Measurements from ENCODE around the gene GATA6. TPM values are rescaled to one million over a fixed set of nuclear protein-coding genes. Genes with fewer than 3 reads are reported as not detected.
A peak's percentile ranks its signal among the peaks of the same experiment; 100 is the strongest.
"Not testable (repeated sequence)": the region's sequence is repeated elsewhere in the genome, so short reads cannot be mapped to it uniquely, and the experiment has no call there.

GATA6 gene
- total and polyA plus RNA-seq, 7 donors = 2.5 to 16.2 (median 13.6) TPM

DNA sequence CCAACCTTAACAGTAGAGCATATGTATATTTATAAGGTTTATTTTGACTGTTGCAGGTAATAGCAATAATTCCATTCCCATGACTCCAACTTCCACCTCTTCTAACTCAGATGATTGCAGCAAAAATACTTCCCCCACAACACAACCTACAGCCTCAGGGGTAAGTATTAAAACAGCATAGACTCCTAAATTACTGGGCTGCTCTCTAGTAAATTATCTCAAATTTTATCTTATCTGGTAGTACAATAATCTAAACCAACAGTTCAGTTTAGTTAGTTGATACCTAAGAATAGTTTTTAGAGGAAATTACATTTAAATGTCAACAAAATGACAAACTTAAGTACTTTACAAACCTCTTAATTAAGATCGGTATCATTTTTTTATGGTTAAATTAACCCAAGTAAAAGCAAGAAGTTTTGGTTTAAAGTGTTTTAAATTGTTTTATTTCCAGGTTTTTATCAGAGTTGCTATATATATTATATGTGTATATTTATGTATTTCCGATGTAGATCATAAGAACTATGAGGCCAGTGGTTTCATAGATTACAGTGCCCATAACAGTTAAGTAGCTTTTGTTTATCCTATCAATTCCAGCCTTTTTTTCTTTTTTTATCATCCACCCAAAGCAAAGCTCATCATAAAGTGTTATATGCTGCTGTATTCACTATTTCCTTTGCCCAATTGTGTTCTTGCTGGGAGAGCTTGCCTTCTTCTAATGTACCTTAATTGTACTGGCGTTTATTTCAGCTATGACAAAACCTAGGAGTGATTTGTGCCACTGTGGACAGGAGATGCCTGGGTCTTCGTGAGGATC is 13.7 kb downstream of the GATA6 start:
- Histone ChIP-seq H3K4me1 (no peaks in the 10 kb centered on the region), H3K27ac (peak overlapping the region in 1 of 4 donors; percentile 83), H3K36me3 (peaks cover 0 to 15% (median 0%) of the 10 kb centered on the region in 4 donors), H3K4me3 (no peak overlapping the region), H3K9me3 (no peaks in the 10 kb centered on the region), H3K27me3 (peaks cover 0 to 2% (median 0%) of the 10 kb centered on the region in 3 donors)
- intact Hi-C loops (cut with DNase I) = no loop called here
- TF ChIP-seq EP300 (IDR thresholded peaks at IDR 0.05) (no peak), POLR2A (IDR thresholded peaks at IDR 0.05) (no peak), POLR2AphosphoS5 (IDR thresholded peaks at IDR 0.05) (no peak)
- TF ChIP-seq, protein P1, sequence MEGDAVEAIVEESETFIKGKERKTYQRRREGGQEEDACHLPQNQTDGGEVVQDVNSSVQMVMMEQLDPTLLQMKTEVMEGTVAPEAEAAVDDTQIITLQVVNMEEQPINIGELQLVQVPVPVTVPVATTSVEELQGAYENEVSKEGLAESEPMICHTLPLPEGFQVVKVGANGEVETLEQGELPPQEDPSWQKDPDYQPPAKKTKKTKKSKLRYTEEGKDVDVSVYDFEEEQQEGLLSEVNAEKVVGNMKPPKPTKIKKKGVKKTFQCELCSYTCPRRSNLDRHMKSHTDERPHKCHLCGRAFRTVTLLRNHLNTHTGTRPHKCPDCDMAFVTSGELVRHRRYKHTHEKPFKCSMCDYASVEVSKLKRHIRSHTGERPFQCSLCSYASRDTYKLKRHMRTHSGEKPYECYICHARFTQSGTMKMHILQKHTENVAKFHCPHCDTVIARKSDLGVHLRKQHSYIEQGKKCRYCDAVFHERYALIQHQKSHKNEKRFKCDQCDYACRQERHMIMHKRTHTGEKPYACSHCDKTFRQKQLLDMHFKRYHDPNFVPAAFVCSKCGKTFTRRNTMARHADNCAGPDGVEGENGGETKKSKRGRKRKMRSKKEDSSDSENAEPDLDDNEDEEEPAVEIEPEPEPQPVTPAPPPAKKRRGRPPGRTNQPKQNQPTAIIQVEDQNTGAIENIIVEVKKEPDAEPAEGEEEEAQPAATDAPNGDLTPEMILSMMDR (IDR thresholded peaks at IDR 0.05) = no peak
- WGBS, 2 donors = 17 to 66% methylated on average over 4 of the region's 4 CpGs
- DNase-seq = no peak

DNA sequence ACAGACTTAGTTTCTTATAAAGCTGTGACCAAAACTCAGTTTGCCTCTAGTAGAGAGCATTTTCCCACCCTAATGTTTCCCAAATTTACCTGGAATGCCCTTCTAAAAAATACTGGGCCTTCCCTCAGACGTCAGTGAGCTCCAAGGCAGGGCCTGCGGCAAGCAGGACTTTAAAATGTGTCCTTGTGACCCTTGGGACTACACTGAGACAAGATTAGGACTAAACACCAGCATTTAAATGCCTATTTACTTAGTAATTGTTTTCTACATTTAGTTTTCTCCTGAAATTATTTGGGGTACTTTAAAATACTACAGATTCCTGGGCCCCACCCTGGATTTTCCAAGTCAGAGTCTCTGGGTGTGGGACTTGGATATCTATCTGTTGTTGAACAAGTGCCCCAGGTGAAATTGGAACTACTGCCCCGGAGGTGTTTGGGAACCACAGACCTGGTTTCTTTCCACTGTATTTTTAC is 14.3 kb downstream of the GATA6 start:
- Histone ChIP-seq H3K4me1 (no peaks in the 10 kb centered on the region), H3K36me3 (peaks cover 0 to 15% (median 0%) of the 10 kb centered on the region in 4 donors), H3K27me3 (no peaks in the 10 kb centered on the region), H3K4me3 (no peak overlapping the region), H3K27ac (peak overlapping the region in 1 of 4 donors; percentile 83), H3K9me3 (no peaks in the 10 kb centered on the region)
- no peak for TF ChIP-seq EP300 (IDR thresholded peaks at IDR 0.05)
- DNase-seq = no peak
- 22 to 71% methylated on average over 3 of the region's 3 CpGs for WGBS, 2 donors
- intact Hi-C loops (cut with DNase I) = no loop called here

DNA sequence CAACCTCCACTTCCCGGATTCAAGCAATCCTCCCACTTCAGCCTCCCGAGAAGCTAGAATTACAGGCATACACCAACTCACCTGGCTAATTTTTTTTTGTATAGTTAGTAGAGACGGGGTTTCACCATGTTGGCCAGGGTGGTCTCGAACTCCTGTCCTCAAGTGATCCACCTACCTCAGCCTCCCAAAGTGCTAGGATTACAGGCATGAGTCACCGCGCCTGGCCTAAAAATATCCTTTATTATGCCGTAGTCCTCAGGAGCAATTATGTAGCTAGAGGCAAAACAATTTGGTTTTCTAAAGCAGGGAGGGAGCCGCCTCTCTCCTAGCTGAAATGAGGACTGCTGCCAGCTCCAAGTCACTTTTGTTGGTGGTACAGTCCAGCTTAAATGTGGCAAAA is 15.2 kb downstream of the GATA6 start:
- DNase-seq; H3K27me3 ChIP-seq; H3K4me1 ChIP-seq; H3K4me3 ChIP-seq; H3K9me3 ChIP-seq; intact Hi-C loops (cut with DNase I): not testable (repeated sequence)
- WGBS, 2 donors = 49 to 80% methylated on average over 8 of the region's 8 CpGs
- Histone ChIP-seq H3K27ac (peak overlapping the region in 1 of 4 donors; percentile 83), H3K36me3 (peaks cover 0 to 15% (median 0%) of the 10 kb centered on the region in 4 donors)

DNA sequence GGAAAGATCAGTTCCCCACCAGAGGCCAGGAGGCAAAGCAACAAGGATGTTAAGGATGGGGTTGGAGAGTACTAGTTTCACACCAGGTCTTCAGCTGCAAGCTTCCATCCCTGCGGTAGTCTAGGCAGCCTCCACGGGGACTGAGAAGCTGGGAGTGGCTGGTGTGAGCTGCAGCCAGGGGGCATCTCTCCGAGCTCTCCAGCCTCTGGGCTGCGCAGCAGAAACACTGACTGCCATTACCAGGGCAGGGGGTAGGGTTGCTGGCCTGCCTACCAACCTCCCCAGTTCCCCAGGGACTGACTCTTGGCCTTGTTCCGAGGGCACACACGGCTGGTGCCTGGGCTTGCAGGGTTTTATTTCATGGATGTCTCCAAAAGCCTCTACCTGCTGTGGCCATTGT is 15.9 kb downstream of the GATA6 start:
- Histone ChIP-seq H3K9me3 (no peaks in the 10 kb centered on the region), H3K36me3 (peaks cover 0 to 15% (median 0%) of the 10 kb centered on the region in 4 donors), H3K4me3 (no peak overlapping the region), H3K4me1 (peaks cover 0 to 5% (median under 1%) of the 10 kb centered on the region in 4 donors), H3K27ac (peak overlapping the region in 2 of 4 donors; percentile 1 to 83), H3K27me3 (no peaks in the 10 kb centered on the region)
- no peak for DNase-seq
- intact Hi-C loops (cut with DNase I) = no loop called here
- 34 to 78% methylated on average over 6 of the region's 6 CpGs for WGBS, 2 donors
- TF ChIP-seq EP300 (IDR thresholded peaks at IDR 0.05) (no peak), POLR2A (IDR thresholded peaks at IDR 0.05) (no peak), POLR2AphosphoS5 (IDR thresholded peaks at IDR 0.05) (no peak)
- TF ChIP-seq, protein P1 (IDR thresholded peaks at IDR 0.05) = no peak

DNA sequence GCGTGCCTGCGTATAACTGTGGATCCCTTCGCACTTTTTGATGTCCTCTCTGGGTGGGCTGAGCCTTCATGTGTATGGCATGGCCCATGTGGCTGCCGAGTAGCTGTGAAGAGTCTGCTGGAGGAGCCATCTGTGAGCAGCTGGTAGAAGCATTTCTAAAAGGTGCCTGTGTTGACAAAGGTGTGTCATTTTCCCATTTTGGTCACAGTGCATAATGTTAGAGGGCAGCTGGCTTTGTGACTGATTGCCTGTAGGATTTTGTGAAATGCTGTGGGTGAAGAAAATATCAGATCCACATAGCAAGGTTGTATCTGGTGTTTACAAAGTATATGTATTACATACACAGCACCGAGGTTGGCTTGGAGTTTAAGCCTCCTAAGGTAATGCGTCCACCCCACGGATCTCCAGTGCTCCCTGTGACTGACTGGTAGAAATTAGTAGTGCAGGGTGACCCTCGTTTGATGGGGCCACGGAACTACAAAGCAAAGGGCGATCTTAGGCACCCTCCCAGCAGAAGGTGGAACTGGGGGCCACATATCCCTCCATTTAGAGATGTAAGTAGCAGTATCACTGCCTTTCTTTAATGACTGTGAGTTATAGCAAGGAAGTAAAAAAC is 16.5 kb downstream of the GATA6 start:
- Histone ChIP-seq H3K9me3 (no peaks in the 10 kb centered on the region), H3K4me3 (no peak overlapping the region), H3K27ac (peak overlapping the region in 2 of 4 donors; percentile 1 to 83), H3K36me3 (peaks cover 0 to 15% (median 0%) of the 10 kb centered on the region in 4 donors), H3K4me1 (peaks cover 0 to 10% (median 3%) of the 10 kb centered on the region in 4 donors), H3K27me3 (no peaks in the 10 kb centered on the region)
- 27 to 70% methylated on average over 10 of the region's 10 CpGs for WGBS, 2 donors
- TF ChIP-seq POLR2A (IDR thresholded peaks at IDR 0.05) = no peak
- no peak for TF ChIP-seq POLR2AphosphoS5 (IDR thresholded peaks at IDR 0.05)
- intact Hi-C loops (cut with DNase I) = no loop called here
- no peak for DNase-seq

DNA sequence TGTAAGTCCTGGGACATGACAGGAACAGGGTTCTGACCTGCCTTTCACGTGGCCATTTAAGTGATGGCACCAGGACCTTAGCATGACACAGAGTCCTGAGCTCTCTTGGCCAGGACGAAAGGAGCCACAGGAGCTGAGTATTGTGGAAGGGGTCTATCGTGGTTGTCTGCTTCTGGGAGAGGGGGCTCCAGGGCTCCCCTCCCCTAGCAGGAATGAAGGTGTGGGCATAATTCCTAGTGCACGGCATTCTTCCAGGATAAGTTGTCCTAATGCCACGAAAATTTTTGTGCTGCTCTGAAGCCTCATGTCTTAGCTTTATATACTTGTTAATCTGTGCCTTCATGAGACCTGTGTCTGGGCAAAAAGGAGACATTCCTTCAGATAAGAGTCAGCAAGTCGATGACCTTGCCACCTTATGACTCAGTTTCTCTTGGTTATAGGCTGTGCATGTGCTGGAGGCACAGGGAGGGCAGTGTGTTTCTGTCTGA is 17.1 kb downstream of the GATA6 start:
- Histone ChIP-seq H3K27ac (peak overlapping the region in 1 of 4 donors; percentile 83), H3K9me3 (no peaks in the 10 kb centered on the region), H3K4me1 (peaks cover 0 to 16% (median 3%) of the 10 kb centered on the region in 4 donors), H3K36me3 (peaks cover 0 to 11% (median 0%) of the 10 kb centered on the region in 4 donors), H3K27me3 (no peaks in the 10 kb centered on the region), H3K4me3 (no peak overlapping the region)
- intact Hi-C loops (cut with DNase I) = no loop called here
- DNase-seq = no peak
- TF ChIP-seq POLR2A (IDR thresholded peaks at IDR 0.05) (no peak), EP300 (IDR thresholded peaks at IDR 0.05) (no peak), POLR2AphosphoS5 (IDR thresholded peaks at IDR 0.05) (no peak)
- TF ChIP-seq, protein P1 (IDR thresholded peaks at IDR 0.05) = no peak
- WGBS, 2 donors = 48 to 80% methylated on average over 6 of the region's 6 CpGs
